Parathyroid adenoma (tissue), 2 donors: ENCODE data around the gene NOTCH1.

ENCODE experiments used
- H2AFZ ChIP-seq: fragments of 300-600 bp; sonication (generic); one replicate; pipeline ENCODE4 v1.7.0; 2017; ENCODE audit warnings: antibody characterized with exemption, mild to moderate bottlenecking
- H3K27ac ChIP-seq: fragments of 300-600 bp; sonication (generic); one replicate; pipeline ENCODE4 v1.7.0; 2017
- H3K27me3 ChIP-seq: fragments of 300-600 bp; sonication (generic); one replicate; pipeline ENCODE4 v1.7.0; 2017; ENCODE audit warnings: low read length; ENCODE audit not compliant: control insufficient read depth, insufficient read depth
- H3K36me3 ChIP-seq: fragments of 300-600 bp; sonication (generic); one replicate; pipeline ENCODE4 v1.7.0; 2017; ENCODE audit warnings: low read length; ENCODE audit not compliant: control insufficient read depth, insufficient read depth
- H3K4me1 ChIP-seq: fragments of 300-600 bp; sonication (generic); one replicate; pipeline ENCODE4 v1.7.0; 2017; ENCODE audit warnings: control low read depth
- H3K4me2 ChIP-seq: fragments of 300-600 bp; sonication (generic); one replicate; pipeline ENCODE4 v1.7.0; 2017; ENCODE audit warnings: low read length
- H3K4me3 ChIP-seq: fragments of 300-600 bp; sonication (generic); one replicate; pipeline ENCODE4 v1.7.0; 2017; ENCODE audit warnings: low read depth, low read length
- H3K79me2 ChIP-seq: fragments of 300-600 bp; sonication (generic); one replicate; pipeline ENCODE4 v1.7.0; 2017; ENCODE audit warnings: control low read depth
- H3K9ac ChIP-seq: fragments of 300-600 bp; sonication (generic); one replicate; pipeline ENCODE4 v1.7.0; 2017; ENCODE audit warnings: mild to moderate bottlenecking
- H3K9me3 ChIP-seq: fragments of 300-600 bp; sonication (generic); one replicate; pipeline ENCODE4 v1.7.0; 2017; ENCODE audit warnings: low read length; ENCODE audit not compliant: control insufficient read depth
- CTCF ChIP-seq: fragments of 300-600 bp; sonication (generic); IDR thresholded peaks from one replicate; pipeline ENCODE4 v1.7.0; 2017; ENCODE audit warnings: antibody characterized with exemption, mild to moderate bottlenecking
- donor health status: primary hyperparathyroidism.

NOTCH1 gene

DNA sequence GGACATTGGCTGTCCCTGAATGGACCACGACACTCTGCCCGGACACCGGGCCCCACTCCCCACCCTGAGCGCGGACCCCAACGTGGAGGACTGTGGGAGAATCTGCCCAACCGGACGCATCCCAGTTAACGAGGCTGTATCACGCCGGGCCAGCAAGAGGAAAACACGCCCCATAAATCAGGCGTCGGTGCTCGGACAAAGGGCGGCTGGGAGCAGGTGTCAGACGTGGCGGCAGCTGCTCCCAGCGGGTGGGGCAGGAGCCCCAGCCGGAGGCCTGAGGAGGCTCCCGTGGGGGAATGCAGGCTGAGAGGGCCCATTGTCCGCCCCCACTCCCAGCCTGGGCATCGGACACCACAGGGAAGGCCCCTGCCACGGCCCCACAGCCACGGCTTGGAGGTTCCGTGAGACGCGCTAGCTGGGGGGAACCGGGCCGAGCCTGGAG is 19.2 kb downstream of the NOTCH1 start:
- Histone ChIP-seq H3K27me3 (no peaks in the 10 kb centered on the region), H3K4me3 (no peak overlapping the region), H3K79me2 (no peaks in the 10 kb centered on the region), H3K27ac (no peak overlapping the region), H3K9ac (no peak overlapping the region), H3K36me3 (no peaks in the 10 kb centered on the region), H2AFZ (no peak overlapping the region), H3K4me1 (no peaks in the 10 kb centered on the region), H3K9me3 (no peaks in the 10 kb centered on the region), H3K4me2 (no peak overlapping the region)
- no peak for TF ChIP-seq CTCF

GRCh38 chr9:136525841-136526499 is 19.9 kb downstream of the NOTCH1 start:
- H3K4me2 ChIP-seq: no peak overlapping the region
- no peak overlapping the region for H3K9ac ChIP-seq
- no peaks in the 10 kb centered on the region for H3K27me3 ChIP-seq
- H3K9me3 ChIP-seq: no peaks in the 10 kb centered on the region
- no peaks in the 10 kb centered on the region for H3K79me2 ChIP-seq
- no peak overlapping the region for H3K27ac ChIP-seq
- H3K4me3 ChIP-seq: no peak overlapping the region
- no peaks in the 10 kb centered on the region for H3K36me3 ChIP-seq
- no peak for TF ChIP-seq CTCF
- H2AFZ ChIP-seq: no peak overlapping the region
- H3K4me1 ChIP-seq: no peaks in the 10 kb centered on the region

DNA sequence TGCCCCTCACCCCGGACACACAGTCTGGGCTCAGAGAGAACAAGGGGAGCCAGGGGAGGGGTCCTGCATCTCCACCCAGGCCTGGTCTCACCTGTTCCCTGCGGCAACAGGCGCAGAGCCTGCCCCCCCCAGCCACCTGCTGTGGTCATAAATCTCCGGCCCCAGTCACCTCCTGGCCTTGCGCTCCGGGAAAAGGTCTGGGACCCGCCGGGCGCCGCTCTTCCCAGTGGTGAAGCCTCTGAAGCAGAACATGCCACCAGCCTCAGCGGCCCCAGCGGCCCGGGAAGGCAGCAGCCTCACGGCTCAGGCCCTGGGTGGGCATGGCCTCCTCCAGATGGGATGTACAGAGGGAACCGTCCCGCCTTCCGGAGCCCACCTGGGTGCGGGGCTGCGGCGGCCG is 20.6 kb downstream of the NOTCH1 start:
- H3K4me3 ChIP-seq: no peak overlapping the region
- no peak overlapping the region for H3K27ac ChIP-seq
- no peak overlapping the region for H2AFZ ChIP-seq
- no peaks in the 10 kb centered on the region for H3K9me3 ChIP-seq
- no peak overlapping the region for H3K9ac ChIP-seq
- H3K27me3 ChIP-seq: no peaks in the 10 kb centered on the region
- no peaks in the 10 kb centered on the region for H3K4me1 ChIP-seq
- H3K79me2 ChIP-seq: no peaks in the 10 kb centered on the region
- H3K36me3 ChIP-seq: no peaks in the 10 kb centered on the region
- no peak overlapping the region for H3K4me2 ChIP-seq
- TF ChIP-seq CTCF: no peak

GRCh38 chr9:136522314-136523237 is 23.3 kb downstream of the NOTCH1 start:
- H3K4me3 ChIP-seq: no peak overlapping the region
- H3K4me2 ChIP-seq: no peak overlapping the region
- H3K9me3 ChIP-seq: no peaks in the 10 kb centered on the region
- H3K27me3 ChIP-seq: no peaks in the 10 kb centered on the region
- no peak overlapping the region for H3K9ac ChIP-seq
- no peaks in the 10 kb centered on the region for H3K36me3 ChIP-seq
- H3K27ac ChIP-seq: no peak overlapping the region
- no peaks in the 10 kb centered on the region for H3K4me1 ChIP-seq
- no peak for TF ChIP-seq CTCF
- no peaks in the 10 kb centered on the region for H3K79me2 ChIP-seq
- no peak overlapping the region for H2AFZ ChIP-seq
